HL-60 (cell line): Measurements from ENCODE around the gene CEP112.

Source experiments
- DNase-seq, 2 experiments: peaks; one replicate each; pipeline ENCODE4 v3.0.0-alpha.2; 2010 to 2020; ENCODE audit warnings: low read depth in 1 of 2, low spot score in 1 of 2
- H3K27ac ChIP-seq: fragments of 250-450 bp; sonication (Bioruptor Pico); replicated peaks from 2 replicates; pipeline ENCODE4 v1.5.1; 2020; ENCODE audit warnings: mild to moderate bottlenecking, moderate library complexity
- H3K27me3 ChIP-seq: fragments of 250-450 bp; sonication (Bioruptor Pico); 2 replicates; pipeline ENCODE4 v1.5.1; 2021; ENCODE audit warnings: mild to moderate bottlenecking, moderate library complexity; ENCODE audit not compliant: insufficient read depth, poor library complexity, severe bottlenecking
- H3K4me3 ChIP-seq: replicated peaks from 2 replicates; pipeline ENCODE4 v1.5.1; 2011; ENCODE audit warnings: mild to moderate bottlenecking, control low read depth, low read length; ENCODE audit not compliant: insufficient read depth
- CTCF ChIP-seq: IDR thresholded peaks from one replicate; pipeline ENCODE4 v1.5.1; 2011; ENCODE audit warnings: low read length, control low read depth, inconsistent platforms; ENCODE audit not compliant: insufficient read depth
- GABPA ChIP-seq: IDR thresholded peaks from 2 replicates; pipeline ENCODE4 v1.6.1; 2012; ENCODE audit warnings: low read depth
- POLR2AphosphoS5 ChIP-seq: IDR thresholded peaks from 2 replicates; pipeline ENCODE4 v1.6.1; 2012; ENCODE audit warnings: low read depth
- SPI1 ChIP-seq: IDR thresholded peaks from 2 replicates; pipeline ENCODE4 v1.6.1; 2012; ENCODE audit warnings: low read depth, mild to moderate bottlenecking, borderline replicate concordance
- TF ChIP-seq, protein P1 (sequence below): IDR thresholded peaks from 2 replicates; pipeline ENCODE4 v1.6.1; 2012; ENCODE audit warnings: low read depth; ENCODE audit not compliant: insufficient replicate concordance

CEP112 gene

GRCh38 chr17:66235377-66235994, 43.6 kb upstream of the CEP112 start:
- TF ChIP-seq SPI1 (no peak), CTCF (no peak), GABPA (no peak)
- TF ChIP-seq, protein P1, sequence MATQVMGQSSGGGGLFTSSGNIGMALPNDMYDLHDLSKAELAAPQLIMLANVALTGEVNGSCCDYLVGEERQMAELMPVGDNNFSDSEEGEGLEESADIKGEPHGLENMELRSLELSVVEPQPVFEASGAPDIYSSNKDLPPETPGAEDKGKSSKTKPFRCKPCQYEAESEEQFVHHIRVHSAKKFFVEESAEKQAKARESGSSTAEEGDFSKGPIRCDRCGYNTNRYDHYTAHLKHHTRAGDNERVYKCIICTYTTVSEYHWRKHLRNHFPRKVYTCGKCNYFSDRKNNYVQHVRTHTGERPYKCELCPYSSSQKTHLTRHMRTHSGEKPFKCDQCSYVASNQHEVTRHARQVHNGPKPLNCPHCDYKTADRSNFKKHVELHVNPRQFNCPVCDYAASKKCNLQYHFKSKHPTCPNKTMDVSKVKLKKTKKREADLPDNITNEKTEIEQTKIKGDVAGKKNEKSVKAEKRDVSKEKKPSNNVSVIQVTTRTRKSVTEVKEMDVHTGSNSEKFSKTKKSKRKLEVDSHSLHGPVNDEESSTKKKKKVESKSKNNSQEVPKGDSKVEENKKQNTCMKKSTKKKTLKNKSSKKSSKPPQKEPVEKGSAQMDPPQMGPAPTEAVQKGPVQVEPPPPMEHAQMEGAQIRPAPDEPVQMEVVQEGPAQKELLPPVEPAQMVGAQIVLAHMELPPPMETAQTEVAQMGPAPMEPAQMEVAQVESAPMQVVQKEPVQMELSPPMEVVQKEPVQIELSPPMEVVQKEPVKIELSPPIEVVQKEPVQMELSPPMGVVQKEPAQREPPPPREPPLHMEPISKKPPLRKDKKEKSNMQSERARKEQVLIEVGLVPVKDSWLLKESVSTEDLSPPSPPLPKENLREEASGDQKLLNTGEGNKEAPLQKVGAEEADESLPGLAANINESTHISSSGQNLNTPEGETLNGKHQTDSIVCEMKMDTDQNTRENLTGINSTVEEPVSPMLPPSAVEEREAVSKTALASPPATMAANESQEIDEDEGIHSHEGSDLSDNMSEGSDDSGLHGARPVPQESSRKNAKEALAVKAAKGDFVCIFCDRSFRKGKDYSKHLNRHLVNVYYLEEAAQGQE: no peak
- Histone ChIP-seq H3K4me3 (no peak overlapping the region), H3K27me3 (no peaks in the 10 kb centered on the region), H3K27ac (no peak overlapping the region)
- DNase-seq: no peak

DNA sequence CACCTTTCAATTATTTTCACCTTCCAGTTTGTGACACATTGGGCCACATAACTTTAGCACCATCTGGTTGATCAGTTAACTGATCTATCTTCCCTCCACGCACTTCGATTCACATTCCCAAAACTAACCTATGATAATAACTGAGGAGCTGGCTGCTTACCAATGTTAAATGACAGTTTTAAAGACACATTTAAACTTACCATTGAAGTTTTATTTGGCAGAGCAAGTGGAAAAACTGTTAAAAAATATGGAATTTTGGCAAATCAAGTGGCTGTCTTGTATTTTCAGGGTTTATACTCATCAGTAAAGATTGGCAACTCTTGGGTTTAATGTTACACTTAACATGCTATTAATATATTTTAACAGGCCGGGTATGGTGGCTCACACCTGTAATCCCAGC, 42.7 kb upstream of the CEP112 start:
- Histone ChIP-seq H3K4me3 (no peak overlapping the region), H3K27ac (no peak overlapping the region)

DNA sequence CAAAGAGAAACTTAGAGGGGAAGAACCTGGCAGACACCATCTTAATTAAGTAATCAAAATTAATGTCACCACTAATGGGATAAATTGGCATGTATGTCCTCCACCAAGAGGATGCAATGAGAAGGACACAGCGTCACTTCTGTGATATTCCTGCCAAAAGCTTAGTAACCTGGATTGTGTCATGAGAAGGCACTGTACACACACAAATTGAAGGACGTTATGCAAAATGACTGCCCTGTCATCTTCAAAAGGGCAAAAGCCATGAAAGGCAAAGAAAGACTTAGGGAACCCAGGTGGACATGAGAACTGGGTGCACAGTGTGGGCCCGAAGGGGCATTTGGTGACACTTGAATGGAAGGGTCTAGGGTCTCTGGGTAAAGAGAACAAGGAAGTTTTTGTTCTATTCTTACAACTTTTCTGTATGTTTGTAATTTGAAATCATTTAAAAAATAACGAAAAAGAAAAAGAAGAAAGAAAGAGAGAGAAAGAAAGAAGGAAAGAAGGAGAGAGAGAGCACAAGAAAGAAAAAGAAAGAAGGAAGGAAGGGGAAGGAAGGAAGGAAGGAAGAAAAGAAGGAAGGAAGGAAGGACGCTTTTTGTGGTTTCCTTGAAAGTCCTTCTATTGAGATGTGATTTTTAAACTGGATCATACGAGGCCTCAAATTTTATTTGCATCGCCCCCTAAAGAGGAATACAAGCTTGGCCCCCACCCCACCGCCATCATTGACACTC, 41.3 kb upstream of the CEP112 start:
- TF ChIP-seq, protein P1: no peak
- TF ChIP-seq CTCF: no peak
- no peak overlapping the region for H3K4me3 ChIP-seq
- no peak for DNase-seq
- no peak overlapping the region for H3K27ac ChIP-seq
- H3K27me3 ChIP-seq: no peaks in the 10 kb centered on the region

More for the DNA sequence above, 42.7 kb upstream of the CEP112 start:
- no peak for TF ChIP-seq CTCF
- TF ChIP-seq, protein P1: no peak
- TF ChIP-seq SPI1: no peak
- no peak for TF ChIP-seq POLR2AphosphoS5
- no peak for TF ChIP-seq GABPA
- no peaks in the 10 kb centered on the region for H3K27me3 ChIP-seq
- no peak for DNase-seq
